ENCODE measurements around the gene PPP1R14D.

Gene PPP1R14D, protein sequence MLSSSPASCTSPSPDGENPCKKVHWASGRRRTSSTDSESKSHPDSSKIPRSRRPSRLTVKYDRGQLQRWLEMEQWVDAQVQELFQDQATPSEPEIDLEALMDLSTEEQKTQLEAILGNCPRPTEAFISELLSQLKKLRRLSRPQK

DNA sequence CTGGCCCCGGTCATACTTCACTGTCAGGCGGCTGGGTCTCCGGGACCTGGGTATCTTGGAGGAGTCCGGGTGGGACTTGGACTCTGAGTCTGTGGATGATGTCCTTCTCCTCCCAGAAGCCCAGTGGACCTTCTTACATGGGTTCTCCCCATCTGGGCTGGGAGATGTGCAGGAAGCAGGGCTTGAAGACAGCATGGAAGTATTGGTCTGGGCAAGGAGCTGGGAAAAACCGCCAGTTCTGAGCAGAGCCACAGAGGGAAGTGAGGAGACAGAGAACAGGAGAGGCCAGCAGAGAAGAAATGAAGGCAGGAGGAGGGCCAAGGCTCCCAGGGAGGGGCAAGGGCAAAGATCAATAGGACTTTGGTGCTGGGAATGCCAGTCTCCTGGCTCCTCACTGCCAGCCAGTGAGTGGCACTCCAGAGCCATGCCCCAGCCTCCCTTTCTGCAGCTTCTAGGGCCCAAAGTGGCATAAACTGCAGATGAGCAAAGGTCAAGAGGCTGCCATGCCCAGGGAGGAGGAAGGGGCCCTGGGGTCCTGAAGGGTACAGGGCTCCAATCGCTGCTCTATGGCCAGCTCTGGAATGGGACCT, at the start of gene PPP1R14D:
Gene PPP1R14D (minus strand): TSS at position 262 of the 590 bp plus-strand sequence. CDS start 67 bp downstream, at position 195.
- POLR2A ChIA-PET, result no interaction called here
- no peaks in the 10 kb centered on the region for H3K4me1 ChIP-seq (ENCODE audit: control insufficient read depth, insufficient read depth, low read length)
- no peaks in the 10 kb centered on the region for H3K36me3 ChIP-seq (ENCODE audit: control insufficient read depth in 2 of 2, insufficient read depth in 1 of 2, low read length in 2 of 2)
- H3K4me3 ChIP-seq (ENCODE audit: low read depth, low read length), result no peak within 1 kb of the TSS
- H3K9me3 ChIP-seq (ENCODE audit: control insufficient read depth, insufficient read depth, low read depth, low read length), result no peaks in the 10 kb centered on the region
- no peak within 1 kb of the TSS for H3K27ac ChIP-seq (ENCODE audit: extremely low read depth, low read depth, low read length)
- CTCF ChIA-PET, result interaction anchor here (0.6 to 0.9 kb wide), 3 partner anchors 9 to 30 kb away, joined by 3 to 5 read pairs (median 3); partner anchors contain the start of gene SPINT1
- TF ChIP-seq GLIS1 (tag by site-specific recombination; IDR thresholded peaks at IDR 0.05) (no peak), ZNF416 (tag by site-specific recombination; IDR thresholded peaks at IDR 0.05) (no peak), ZNF837 (tag by site-specific recombination; IDR thresholded peaks at IDR 0.05) (no peak), ZNF155 (tag by site-specific recombination; IDR thresholded peaks at IDR 0.05) (no peak), ZNF501 (tag by site-specific recombination; IDR thresholded peaks at IDR 0.05) (no peak), ZNF248 (tag by site-specific recombination; IDR thresholded peaks at IDR 0.05) (no peak), ZNF529 (tag by site-specific recombination; IDR thresholded peaks at IDR 0.05; ENCODE audit: insufficient replicate concordance) (no peak), ZNF791 (tag by site-specific recombination; IDR thresholded peaks at IDR 0.05) (no peak), SCRT2 (tag by site-specific recombination; IDR thresholded peaks at IDR 0.05) (no peak), ZNF426 (tag by site-specific recombination; IDR thresholded peaks at IDR 0.05) (no peak), ZBTB8A (tag by site-specific recombination; IDR thresholded peaks at IDR 0.05) (no peak), ZBTB20 (tag by site-specific recombination; IDR thresholded peaks at IDR 0.05) (no peak)
- TF ChIP-seq, protein P1, sequence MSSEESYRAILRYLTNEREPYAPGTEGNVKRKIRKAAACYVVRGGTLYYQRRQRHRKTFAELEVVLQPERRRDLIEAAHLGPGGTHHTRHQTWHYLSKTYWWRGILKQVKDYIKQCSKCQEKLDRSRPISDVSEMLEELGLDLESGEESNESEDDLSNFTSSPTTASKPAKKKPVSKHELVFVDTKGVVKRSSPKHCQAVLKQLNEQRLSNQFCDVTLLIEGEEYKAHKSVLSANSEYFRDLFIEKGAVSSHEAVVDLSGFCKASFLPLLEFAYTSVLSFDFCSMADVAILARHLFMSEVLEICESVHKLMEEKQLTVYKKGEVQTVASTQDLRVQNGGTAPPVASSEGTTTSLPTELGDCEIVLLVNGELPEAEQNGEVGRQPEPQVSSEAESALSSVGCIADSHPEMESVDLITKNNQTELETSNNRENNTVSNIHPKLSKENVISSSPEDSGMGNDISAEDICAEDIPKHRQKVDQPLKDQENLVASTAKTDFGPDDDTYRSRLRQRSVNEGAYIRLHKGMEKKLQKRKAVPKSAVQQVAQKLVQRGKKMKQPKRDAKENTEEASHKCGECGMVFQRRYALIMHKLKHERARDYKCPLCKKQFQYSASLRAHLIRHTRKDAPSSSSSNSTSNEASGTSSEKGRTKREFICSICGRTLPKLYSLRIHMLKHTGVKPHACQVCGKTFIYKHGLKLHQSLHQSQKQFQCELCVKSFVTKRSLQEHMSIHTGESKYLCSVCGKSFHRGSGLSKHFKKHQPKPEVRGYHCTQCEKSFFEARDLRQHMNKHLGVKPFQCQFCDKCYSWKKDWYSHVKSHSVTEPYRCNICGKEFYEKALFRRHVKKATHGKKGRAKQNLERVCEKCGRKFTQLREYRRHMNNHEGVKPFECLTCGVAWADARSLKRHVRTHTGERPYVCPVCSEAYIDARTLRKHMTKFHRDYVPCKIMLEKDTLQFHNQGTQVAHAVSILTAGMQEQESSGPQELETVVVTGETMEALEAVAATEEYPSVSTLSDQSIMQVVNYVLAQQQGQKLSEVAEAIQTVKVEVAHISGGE (tag by site-specific recombination; conservative IDR thresholded peaks at IDR 0.05; ENCODE audit: low read depth), result no peak
- TF ChIP-seq, protein P2, sequence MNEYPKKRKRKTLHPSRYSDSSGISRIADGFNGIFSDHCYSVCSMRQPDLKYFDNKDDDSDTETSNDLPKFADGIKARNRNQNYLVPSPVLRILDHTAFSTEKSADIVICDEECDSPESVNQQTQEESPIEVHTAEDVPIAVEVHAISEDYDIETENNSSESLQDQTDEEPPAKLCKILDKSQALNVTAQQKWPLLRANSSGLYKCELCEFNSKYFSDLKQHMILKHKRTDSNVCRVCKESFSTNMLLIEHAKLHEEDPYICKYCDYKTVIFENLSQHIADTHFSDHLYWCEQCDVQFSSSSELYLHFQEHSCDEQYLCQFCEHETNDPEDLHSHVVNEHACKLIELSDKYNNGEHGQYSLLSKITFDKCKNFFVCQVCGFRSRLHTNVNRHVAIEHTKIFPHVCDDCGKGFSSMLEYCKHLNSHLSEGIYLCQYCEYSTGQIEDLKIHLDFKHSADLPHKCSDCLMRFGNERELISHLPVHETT (tag by site-specific recombination; IDR thresholded peaks at IDR 0.05), result no peak
- TF ChIP-seq, protein P3, sequence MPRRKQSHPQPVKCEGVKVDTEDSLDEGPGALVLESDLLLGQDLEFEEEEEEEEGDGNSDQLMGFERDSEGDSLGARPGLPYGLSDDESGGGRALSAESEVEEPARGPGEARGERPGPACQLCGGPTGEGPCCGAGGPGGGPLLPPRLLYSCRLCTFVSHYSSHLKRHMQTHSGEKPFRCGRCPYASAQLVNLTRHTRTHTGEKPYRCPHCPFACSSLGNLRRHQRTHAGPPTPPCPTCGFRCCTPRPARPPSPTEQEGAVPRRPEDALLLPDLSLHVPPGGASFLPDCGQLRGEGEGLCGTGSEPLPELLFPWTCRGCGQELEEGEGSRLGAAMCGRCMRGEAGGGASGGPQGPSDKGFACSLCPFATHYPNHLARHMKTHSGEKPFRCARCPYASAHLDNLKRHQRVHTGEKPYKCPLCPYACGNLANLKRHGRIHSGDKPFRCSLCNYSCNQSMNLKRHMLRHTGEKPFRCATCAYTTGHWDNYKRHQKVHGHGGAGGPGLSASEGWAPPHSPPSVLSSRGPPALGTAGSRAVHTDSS (tag by site-specific recombination; IDR thresholded peaks at IDR 0.05), result no peak
- TF ChIP-seq, protein P4, sequence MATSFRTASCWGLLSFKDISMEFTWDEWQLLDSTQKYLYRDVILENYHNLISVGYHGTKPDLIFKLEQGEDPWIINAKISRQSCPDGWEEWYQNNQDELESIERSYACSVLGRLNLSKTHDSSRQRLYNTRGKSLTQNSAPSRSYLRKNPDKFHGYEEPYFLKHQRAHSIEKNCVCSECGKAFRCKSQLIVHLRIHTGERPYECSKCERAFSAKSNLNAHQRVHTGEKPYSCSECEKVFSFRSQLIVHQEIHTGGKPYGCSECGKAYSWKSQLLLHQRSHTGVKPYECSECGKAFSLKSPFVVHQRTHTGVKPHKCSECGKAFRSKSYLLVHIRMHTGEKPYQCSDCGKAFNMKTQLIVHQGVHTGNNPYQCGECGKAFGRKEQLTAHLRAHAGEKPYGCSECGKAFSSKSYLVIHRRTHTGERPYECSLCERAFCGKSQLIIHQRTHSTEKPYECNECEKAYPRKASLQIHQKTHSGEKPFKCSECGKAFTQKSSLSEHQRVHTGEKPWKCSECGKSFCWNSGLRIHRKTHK (tag by site-specific recombination; IDR thresholded peaks at IDR 0.05), result no peak

DNA sequence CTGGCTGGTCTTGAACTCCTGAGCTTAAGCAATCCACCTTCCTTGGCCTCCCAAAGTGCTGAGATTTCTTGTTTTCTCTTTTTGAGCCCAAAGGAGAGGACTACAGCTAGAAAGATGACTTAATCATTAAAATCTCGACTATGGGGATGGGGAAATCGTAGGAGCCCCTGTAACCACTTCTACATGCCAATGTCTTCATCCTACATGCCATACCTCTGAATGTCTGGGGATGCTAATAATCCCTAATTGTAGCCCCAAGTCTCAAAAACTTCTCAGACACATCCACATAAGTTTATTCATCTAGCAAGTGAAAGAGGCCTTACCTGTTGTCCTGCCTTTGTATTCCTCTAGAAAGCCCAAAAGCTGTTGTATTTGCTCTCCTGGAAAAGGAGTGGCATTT, 49.2 kb upstream of the PPP1R14D start:
- TF ChIP-seq ZNF354C (tag by site-specific recombination; IDR thresholded peaks at IDR 0.05; ENCODE audit: borderline replicate concordance, low read depth), result no peak
- TF ChIP-seq, protein P5, sequence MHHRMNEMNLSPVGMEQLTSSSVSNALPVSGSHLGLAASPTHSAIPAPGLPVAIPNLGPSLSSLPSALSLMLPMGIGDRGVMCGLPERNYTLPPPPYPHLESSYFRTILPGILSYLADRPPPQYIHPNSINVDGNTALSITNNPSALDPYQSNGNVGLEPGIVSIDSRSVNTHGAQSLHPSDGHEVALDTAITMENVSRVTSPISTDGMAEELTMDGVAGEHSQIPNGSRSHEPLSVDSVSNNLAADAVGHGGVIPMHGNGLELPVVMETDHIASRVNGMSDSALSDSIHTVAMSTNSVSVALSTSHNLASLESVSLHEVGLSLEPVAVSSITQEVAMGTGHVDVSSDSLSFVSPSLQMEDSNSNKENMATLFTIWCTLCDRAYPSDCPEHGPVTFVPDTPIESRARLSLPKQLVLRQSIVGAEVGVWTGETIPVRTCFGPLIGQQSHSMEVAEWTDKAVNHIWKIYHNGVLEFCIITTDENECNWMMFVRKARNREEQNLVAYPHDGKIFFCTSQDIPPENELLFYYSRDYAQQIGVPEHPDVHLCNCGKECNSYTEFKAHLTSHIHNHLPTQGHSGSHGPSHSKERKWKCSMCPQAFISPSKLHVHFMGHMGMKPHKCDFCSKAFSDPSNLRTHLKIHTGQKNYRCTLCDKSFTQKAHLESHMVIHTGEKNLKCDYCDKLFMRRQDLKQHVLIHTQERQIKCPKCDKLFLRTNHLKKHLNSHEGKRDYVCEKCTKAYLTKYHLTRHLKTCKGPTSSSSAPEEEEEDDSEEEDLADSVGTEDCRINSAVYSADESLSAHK (tag by site-specific recombination; IDR thresholded peaks at IDR 0.05), result no peak
- TF ChIP-seq, protein P6, sequence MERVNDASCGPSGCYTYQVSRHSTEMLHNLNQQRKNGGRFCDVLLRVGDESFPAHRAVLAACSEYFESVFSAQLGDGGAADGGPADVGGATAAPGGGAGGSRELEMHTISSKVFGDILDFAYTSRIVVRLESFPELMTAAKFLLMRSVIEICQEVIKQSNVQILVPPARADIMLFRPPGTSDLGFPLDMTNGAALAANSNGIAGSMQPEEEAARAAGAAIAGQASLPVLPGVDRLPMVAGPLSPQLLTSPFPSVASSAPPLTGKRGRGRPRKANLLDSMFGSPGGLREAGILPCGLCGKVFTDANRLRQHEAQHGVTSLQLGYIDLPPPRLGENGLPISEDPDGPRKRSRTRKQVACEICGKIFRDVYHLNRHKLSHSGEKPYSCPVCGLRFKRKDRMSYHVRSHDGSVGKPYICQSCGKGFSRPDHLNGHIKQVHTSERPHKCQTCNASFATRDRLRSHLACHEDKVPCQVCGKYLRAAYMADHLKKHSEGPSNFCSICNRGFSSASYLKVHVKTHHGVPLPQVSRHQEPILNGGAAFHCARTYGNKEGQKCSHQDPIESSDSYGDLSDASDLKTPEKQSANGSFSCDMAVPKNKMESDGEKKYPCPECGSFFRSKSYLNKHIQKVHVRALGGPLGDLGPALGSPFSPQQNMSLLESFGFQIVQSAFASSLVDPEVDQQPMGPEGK (tag by site-specific recombination; IDR thresholded peaks at IDR 0.05), result no peak
- Histone ChIP-seq H3K4me3 (ENCODE audit: low read depth, low read length) (no peak overlapping the region), H3K36me3 (ENCODE audit: control insufficient read depth in 2 of 2, insufficient read depth in 1 of 2, low read length in 2 of 2) (no peaks in the 10 kb centered on the region), H3K27ac (ENCODE audit: extremely low read depth, low read depth, low read length) (no peak overlapping the region), H3K9me3 (ENCODE audit: control insufficient read depth, insufficient read depth, low read depth, low read length) (no peaks in the 10 kb centered on the region), H3K4me1 (ENCODE audit: control insufficient read depth, insufficient read depth, low read length) (0 out of 2 replicates have a peak, but pooled peaks cover 2% of the 10 kb centered on the region)
- ChIA-PET POLR2A (interaction anchor here (0.7 to 1.4 kb wide), 2 partner anchors 16 to 17 kb away, joined by 3 read pairs; no protein-coding TSS in a partner anchor), CTCF (interaction anchor here (2.2 kb wide), 1 partner anchor 14 kb away, joined by 13 read pairs; no protein-coding TSS in a partner anchor)

All from HEK293 (cell line).